Measurements from ENCODE around the gene CSNK1E. TPM values are rescaled to one million over a fixed set of nuclear protein-coding genes. Genes with fewer than 3 reads are reported as not detected.
A peak's percentile ranks its signal among the peaks of the same experiment; 100 is the strongest.

CSNK1E gene
- total RNA-seq, 1 donor from 2014 or later = 78.7 TPM

GRCh38 chr22:38308791-38309498 lies 8.3 kb downstream of the CSNK1E start:
- DNase-seq (ENCODE audit: low read depth in 2 of 2) = no peak

- DNase-seq (ENCODE audit: low read depth in 2 of 2) = peak; percentile 64 to 76
Observed at GRCh38 chr22:38305471-38306448, 11.5 kb downstream of the CSNK1E start.

- DNase-seq (ENCODE audit: low read depth in 2 of 2) = peak in 1 of 2 donors; percentile 26
Observed at GRCh38 chr22:38304526-38304925, 12.7 kb downstream of the CSNK1E start.

- DNase-seq (ENCODE audit: low read depth in 2 of 2) = no peak
Observed at GRCh38 chr22:38303974-38304373, 13.3 kb downstream of the CSNK1E start.

- DNase-seq (ENCODE audit: low read depth in 2 of 2) = no peak
Observed at GRCh38 chr22:38302906-38303305, 14.3 kb downstream of the CSNK1E start.

- DNase-seq (ENCODE audit: low read depth in 2 of 2) = no peak
Observed at GRCh38 chr22:38300946-38301345, 16.3 kb downstream of the CSNK1E start.

- no peak for DNase-seq (ENCODE audit: low read depth in 2 of 2)
Observed at GRCh38 chr22:38300197-38300945, 16.9 kb downstream of the CSNK1E start.

GRCh38 chr22:38299770-38300102 lies 17.5 kb downstream of the CSNK1E start:
- no peak for DNase-seq (ENCODE audit: low read depth in 2 of 2)

- peak in 1 of 2 donors; percentile 35 for DNase-seq (ENCODE audit: low read depth in 2 of 2)
Observed at GRCh38 chr22:38298312-38299005, 18.8 kb downstream of the CSNK1E start.

GRCh38 chr22:38296372-38296771 lies 20.9 kb downstream of the CSNK1E start:
- no peak for DNase-seq (ENCODE audit: low read depth in 2 of 2)

- DNase-seq (ENCODE audit: low read depth in 2 of 2) = no peak
Observed at GRCh38 chr22:38295863-38296262, 21.4 kb downstream of the CSNK1E start.

- DNase-seq (ENCODE audit: low read depth in 2 of 2) = no peak
Observed at GRCh38 chr22:38295339-38295738, 21.9 kb downstream of the CSNK1E start.

GRCh38 chr22:38294193-38294592 lies 23.0 kb downstream of the CSNK1E start:
- DNase-seq (ENCODE audit: low read depth in 2 of 2) = no peak

GRCh38 chr22:38292694-38293093 lies 24.5 kb downstream of the CSNK1E start:
- DNase-seq (ENCODE audit: low read depth in 2 of 2) = no peak

- peak in 1 of 2 donors; percentile 23 for DNase-seq (ENCODE audit: low read depth in 2 of 2)
Observed at GRCh38 chr22:38291201-38291777, 25.9 kb downstream of the CSNK1E start.

- DNase-seq (ENCODE audit: low read depth in 2 of 2) = no peak
Observed at GRCh38 chr22:38290347-38290746, 26.9 kb downstream of the CSNK1E start.

GRCh38 chr22:38289583-38290082 lies 27.6 kb downstream of the CSNK1E start:
- DNase-seq (ENCODE audit: low read depth in 2 of 2) = no peak

GRCh38 chr22:38286915-38287669 lies 30.1 kb downstream of the CSNK1E start:
- no peak for DNase-seq (ENCODE audit: low read depth in 2 of 2)

GRCh38 chr22:38285018-38285417 lies 32.2 kb downstream of the CSNK1E start:
- no peak for DNase-seq (ENCODE audit: low read depth in 2 of 2)

- DNase-seq (ENCODE audit: low read depth in 2 of 2) = no peak
Observed at GRCh38 chr22:38284042-38284402, 33.2 kb downstream of the CSNK1E start.

All from dermis microvascular lymphatic vessel endothelial cell (primary cell).